ENCODE data around the gene GOLGA3.
"Not testable (repeated sequence)": the region's sequence is repeated elsewhere in the genome, so short reads cannot be mapped to it uniquely, and the experiment has no call there.

Gene GOLGA3

DNA sequence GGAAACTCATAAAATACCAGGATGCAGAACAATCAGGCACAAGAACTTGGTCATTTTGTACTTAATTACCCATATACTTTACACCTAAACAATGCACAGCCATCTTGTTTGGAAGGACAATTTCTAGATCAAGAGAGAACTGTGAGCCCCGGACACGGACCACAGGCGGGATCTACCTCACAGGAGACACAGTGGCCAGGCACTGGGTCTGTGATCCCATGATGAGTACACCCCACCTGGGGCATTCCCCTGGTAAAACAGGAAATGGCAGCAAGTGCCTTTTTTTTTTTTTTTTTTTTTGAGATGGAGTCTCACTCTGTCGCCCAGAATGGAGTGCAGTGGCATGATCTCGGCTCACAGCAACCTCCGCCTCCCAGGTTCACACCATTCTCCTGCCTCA, 15.2 kb downstream of the GOLGA3 start:
- DNase-seq: no peak

DNA sequence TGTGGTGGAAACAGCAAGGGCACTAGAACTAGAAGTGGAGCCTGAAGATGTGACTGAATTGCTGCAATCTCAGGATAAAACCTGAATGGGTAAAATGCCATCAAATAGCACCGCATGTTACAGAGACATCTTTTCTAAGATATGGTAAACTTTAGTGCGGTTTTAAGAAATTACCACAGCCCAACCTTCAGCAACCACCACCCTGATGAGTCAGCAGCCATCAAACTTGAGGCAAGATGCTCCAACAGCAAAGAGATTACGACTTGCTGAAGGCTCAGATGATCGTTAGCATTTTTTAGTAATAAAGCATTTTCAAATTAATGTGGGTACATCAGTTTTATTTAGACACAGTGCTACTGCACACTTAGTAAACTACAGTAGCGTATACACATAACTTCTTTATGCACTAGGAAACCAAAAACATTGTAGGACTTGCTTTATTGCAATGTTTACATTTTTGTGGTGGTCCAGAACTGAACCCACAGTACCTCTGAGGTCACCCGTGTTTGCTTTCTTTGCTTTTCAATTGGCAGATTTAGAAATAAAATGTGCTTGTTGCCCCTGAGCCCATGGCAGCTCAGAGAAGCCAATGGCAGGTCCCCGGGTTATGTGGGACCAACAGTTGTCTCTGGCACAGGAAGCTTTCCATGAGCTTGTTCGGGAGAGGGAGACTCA, 15.9 kb downstream of the GOLGA3 start:
- no peak for DNase-seq

DNA sequence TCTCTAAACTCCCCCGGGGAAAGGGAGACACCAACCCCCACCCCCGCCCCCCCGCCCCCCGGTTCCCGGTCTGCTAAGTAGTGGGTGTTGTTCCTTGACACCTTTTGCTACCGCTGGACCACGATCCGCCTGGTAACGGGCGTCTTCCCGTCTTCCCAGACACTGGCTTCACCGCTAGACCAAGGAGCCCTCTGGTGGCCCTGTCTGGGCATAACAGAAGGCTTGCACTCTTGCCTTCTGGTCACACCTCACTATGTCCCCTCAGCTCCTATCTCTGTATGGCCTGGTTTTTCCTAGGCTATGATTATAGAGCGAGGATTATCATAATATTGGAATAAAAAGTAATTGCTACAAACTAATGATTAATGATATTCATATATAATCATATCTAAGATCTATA, 19.3 kb downstream of the GOLGA3 start:
- not testable (repeated sequence) for DNase-seq

DNA sequence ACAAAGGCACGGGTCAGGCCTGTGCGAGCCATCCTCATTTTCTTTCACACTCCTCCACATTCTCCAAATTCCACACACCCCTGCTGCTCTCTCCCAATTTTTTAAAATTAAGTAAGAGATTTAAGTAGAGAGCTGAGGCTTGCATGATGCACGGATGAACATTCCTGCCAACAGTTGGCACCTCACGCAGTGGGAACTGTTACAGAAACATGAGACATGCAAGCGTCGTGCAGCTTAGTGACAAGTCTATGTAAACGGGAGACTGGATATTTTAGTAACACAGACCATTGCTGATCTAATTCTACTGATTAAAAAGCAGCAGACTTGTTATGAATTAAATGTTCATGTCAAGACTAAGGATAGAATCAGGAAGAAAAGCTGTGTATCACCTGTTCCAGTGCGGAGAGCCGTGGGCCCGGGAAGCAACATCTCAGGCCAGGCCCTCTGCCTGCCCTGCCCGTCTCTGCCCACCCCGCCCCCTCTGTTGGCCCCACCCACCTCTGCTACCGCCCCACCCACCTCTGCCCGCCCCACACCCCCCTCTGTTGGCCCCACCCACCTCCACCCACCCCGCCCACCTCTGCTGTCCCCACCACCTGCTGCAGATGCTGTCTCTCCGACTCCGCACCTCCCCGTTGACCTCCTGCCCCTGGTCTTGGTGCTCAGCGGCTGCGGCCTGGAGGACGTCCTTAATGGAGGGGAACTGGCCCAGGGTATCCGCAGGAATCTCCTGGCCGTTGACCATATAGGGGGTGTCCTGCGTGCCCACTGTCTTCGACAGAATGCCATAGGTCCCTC, 21.2 kb downstream of the GOLGA3 start:
- no peak for DNase-seq

DNA sequence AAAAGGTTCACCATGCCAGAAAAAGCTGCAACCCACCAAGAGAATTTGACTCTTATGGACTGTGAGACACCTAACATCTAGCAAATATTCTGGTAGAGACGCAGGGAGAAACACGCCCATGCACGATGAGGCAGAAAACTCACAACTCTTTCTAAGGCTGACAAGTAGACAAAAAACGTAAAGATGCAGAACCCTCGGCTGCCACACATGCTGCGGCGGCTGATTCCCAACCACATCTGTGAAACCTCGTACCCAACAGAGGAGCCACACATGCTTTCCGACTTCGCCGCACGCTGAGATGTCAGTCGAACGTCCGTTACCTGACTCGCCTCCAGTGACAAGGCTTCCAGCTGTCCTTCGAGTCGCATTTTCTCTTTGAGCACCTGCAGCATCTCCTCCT, 21.8 kb downstream of the GOLGA3 start:
- DNase-seq: no peak

DNA sequence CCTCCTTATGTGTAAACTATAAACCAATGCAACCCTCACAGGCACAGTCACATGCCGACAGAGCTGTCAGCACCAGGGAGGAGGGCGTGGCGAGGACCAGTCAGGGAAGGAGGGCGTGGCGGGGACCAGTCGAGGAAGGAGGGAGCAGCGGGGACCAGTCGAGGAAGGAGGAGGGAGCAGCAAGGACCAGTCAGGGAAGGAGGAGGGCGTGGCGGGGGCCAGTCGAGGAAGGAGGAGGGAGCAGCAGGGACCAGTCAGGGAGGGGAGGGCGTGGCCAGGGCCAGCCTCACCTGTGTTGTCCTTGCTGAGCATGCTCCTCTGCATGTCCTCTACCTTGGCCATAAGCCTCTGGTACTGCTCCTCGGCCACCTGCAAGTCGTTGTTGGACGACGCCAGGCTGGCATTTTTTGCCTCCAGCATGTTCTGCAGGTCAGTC, 24.2 kb downstream of the GOLGA3 start:
- DNase-seq: no peak

DNA sequence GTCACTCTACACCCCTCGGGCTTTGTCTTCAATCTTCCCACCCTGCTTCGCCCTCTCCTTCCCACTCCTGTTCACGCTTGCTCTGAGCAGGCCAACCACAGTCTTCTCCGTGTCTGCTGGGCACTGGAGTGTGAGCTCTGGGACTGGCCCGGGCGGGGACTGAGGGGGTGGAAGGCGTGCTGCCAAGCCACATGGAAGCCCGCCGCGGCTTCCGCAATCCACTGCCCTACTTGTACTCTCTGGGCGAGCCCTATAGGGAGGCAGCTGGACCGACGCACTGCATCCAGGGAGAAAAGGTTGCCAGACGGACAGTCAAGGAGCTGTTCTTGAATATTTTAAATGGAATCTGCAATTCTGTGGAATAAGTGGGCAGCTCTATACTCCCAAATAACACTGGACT, 24.8 kb downstream of the GOLGA3 start:
- DNase-seq: no peak

DNA sequence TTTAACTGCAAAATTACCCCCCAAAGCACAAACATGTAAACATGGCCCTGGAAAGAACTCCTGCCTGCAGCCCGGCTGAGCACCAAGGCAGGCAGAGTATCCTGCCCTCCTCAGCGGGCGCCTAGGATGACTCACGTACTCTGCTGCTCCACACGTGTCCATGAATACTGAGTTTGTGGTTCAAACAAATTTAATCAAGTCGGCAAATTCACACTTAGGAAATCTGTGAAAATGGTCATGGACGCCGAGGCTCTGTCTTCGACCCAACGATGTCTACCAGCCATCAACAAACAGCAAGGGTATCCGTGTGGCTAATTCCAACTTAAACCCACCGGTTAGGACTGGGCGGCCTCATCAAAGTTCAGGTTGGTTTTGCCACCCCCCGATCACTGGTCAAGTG, 25.5 kb downstream of the GOLGA3 start:
- no peak for DNase-seq

DNA sequence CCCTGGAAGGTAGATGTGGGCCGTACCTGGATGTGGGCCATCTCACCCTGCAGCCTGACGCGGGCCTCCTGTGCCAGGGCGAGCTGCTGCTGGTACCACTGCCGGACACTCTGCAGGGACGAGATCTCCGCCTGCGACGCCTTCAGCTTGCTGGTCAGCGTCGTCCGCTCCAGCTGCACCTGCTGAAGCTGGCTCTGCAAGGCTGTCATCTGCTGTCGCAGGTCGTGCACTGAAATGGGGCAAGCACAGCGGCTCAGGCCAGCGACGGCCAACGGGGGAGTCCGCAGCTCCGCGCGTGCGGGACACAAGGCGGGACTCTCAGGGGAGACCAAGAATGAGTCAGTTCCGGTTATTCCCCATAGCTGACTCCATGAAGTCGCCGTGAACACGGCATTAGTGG, 26.9 kb downstream of the GOLGA3 start:
- no peak for DNase-seq

DNA sequence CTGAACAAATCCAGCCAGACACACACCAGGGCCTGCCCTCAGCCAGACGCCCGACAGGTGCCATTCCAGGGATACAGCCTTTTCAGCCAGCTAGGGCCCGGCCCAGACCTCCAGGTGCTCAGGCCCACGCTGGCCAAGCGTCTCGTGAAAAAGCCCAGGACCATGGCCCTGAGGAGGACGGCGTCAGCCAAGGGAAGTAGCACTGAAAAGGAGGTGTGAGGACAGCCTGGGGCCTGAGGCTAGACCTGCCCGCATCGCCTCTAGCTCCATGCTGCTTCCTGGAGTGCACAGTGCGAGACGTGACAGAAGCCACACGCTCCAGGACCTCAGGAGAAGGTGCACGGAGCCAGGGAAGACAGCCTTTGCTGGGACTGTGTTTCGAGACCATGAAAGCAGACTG, 29.8 kb downstream of the GOLGA3 start:
- no peak for DNase-seq

DNA sequence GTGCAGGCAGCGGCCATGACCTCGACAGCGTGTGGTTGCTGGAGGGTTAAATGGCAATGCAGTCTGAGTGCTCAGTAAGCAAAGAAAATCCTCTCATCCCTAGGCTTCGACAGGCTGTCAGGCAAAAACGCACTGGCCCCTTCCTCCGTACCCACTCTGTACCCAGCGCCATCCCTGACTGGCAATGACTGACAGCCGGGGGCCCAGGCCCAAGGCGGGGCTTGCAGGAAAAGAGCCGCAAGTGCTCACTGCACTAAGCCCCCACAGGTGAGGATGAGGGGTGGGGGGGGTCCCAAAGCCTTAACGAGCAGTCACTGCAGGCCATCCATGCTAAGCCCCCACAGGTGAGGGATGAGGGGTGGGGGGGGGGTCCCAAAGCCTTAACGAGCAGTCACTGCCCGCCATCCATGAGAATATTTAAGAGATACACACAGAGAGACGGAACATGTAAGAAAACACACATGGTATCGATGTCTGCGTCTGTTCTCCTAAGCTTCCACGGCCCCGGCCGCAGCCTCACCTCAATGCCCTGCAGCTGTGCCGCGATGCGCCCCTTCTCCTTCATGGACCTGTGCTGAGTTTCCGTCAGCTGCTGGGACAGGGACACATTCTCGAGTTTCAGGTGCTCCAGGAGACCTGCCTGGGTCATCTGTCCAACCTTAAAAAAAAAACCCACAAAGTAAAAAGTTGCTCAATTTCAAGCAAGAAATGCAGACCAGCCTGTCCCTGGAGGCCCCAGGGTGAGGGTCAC, 30.7 kb downstream of the GOLGA3 start:
- DNase-seq: no peak

DNA sequence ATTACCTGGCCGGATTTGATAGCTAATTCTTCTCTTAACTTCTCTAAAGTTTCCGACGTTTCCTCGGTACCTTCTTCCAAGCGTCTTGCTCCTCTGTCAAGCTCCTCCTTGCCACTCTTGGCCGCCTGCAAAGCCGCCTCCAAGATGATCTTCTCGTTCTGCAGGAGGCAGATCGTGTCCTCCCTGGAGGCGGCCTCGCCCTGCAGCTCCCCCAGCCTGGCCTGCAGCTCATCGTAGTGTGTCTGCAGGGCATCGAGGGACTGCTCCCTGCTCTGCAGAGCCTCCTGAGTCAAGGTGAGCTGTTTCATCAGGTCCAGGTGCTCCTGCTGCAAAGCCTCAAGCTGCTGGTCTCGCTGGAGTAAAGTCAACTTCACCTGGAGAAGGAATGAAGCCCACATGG, 32.8 kb downstream of the GOLGA3 start:
- DNase-seq: no peak

DNA sequence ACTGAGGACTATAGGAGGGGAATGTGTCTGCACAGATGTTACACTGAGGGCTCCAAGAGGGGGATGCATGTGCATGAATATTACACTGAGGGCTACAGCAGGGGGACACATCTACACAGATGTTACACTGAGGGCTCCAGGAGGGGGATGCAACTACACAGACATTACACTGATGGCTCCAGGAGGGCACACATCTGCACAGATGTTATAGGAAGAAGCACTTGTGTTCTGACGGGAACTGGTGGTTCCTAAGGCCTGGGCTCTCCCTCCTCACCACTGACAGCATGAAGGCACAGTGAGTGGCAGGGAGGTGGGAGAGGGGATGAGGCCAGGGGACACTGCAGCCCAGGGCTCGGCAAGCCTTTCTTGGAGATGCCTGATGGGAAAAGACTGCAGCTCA, 36.7 kb downstream of the GOLGA3 start:
- not testable (repeated sequence) for DNase-seq

DNA sequence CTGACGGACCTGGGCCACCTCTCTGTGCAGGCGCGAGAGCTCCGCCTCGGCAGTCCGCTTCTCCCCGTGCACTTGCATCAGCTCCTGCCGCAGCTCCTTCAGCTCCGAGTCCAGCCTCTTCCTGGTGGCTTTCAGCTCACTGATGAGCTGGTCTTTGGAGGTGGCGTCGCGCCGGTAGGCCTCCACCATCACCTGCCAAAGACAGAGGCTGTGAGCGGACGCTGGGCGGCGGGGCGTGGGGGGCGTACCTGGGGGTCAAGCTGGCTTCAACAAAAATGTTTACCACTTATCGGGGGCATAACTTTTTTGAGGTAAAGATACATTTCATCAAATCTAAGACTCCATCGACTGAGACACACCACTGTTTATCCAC, 39.6 kb downstream of the GOLGA3 start:
- no peak for DNase-seq

DNA sequence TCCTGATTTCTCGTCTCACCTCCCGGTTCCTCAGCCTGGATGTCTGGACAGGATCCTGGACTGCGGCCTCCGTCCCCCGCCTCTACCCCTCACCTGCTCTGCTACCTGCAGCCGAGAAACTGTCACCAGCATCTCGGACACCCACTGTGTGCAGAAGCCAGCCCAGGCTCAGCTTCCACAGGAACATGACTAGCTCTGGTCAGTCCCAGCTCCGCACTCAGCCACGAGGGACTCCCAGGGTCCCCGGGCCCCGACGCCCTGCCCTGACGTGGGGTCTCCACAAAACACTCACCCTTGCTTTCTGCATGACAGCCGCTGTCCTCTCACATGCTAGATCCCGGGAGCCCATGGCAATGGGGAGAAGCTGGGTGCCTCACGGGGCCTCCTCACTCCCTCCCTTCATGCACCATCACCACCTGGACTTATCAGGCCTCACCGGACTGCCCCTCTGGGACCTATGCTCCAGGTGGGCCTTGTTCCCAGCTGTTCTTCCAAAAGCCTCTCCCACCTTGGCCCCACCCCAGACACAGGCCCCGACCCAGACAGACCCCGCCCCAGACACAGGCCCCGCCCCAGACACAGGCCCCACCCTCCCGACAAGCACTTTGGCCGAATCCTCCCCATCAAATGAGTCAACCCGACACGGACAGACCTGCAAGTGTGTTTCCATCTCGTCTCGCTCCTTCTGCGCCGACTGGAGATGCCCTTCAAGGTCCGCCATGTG, 40.1 kb downstream of the GOLGA3 start:
- no peak for DNase-seq

DNA sequence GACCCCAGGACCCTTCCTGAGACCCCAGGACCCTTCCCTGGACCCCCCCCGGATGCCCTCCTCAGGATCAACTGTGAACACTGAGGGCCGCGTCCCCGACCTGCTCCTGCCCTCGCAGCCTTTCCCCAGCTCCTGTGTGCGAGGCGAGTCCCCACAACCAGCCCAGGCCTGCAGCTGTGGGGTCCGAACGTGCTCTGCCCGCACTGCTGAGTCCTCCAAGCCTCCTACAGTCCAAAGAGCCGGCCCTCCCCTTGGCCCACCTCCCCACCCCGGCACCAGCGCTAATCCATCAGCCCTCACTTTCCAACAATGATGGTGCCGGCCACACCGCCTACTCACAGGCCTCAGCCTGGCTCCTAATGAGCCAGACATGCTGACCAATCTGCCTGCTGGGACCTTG, 40.8 kb downstream of the GOLGA3 start:
- DNase-seq: no peak

DNA sequence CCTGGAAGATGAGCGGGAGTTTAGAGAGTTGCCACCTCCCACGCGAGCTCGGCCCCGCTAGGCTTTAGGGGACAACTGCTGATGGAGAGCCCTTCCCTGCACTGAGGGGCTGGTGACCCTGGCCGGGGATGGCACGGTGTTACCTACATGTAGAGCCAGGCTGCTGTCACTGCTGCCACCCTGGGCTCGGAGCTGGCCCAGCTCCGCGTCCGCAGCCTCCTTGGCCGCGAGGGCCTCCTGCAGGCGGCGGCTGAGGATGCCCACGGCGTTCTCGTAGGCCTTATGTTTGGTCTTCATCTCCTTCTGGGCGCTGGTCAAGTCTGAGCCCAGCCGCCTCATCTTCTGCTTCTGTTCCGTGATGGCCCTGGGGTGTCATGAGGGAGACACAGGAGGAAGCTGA, 42.5 kb downstream of the GOLGA3 start:
- no peak for DNase-seq

DNA sequence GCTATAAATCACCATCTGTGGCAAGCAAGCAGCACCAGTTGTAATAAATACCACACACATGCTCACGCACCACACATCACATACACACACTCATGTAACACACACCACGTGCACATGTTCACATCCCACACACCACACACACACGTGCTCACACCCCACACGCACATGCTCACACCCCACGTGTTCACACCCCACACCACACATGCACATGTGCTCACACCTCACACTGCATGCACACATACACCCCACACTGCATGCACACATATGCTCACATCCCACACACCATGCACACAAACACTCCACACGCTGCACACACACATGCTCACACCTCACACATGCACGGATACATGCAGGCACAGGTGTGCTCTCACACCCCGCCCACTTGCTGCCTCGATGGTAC, 44.1 kb downstream of the GOLGA3 start:
- DNase-seq: no peak

DNA sequence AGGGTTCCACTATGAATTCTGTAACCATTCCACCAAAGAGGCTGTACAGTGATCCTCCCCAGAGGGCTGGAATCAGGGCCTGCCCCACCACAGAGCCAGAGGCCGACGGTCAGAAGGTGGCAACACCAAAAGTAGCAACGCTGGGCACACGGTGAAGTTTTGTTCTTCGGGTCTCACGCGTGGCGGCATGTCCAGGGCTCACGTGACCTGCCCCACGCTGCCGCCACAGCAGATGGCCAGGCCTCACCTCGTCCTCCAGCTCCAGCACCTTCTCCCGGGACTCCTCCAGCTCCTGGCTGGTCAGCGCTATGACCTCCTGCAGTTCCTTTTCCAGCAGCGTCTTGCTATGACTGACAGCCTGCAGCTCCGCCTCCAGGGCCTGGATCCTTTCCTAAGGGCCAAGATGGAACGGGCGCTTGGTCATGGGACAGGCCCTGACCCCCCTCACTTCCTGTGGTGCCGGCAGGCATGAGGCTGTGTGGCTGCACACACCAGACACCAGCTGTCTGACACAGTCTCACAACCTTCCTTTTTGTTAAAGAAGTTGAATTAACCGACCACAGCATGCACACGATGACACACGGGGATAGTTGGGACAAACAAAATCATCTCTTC, 44.6 kb downstream of the GOLGA3 start:
- DNase-seq: no peak

DNA sequence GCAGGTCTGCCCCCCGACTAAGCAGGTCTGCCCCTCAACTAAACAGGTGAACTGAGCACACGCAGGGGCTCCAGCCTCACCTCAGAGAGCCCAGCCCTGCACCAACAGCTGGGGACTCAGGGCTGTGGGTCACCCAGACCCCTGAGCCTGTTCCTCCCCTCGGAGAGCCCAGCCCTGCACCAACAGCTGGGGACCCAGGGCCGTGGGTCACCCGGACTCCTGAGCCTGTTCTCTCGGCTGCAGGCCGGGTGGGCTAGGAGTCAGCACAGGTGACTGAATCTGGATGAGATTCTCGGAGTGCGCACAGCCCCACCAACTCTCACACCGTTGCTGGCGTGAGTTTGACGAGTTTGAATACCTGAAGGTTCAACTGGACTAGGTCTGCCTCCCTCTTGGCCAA, 46.7 kb downstream of the GOLGA3 start:
- DNase-seq: no peak

DNA sequence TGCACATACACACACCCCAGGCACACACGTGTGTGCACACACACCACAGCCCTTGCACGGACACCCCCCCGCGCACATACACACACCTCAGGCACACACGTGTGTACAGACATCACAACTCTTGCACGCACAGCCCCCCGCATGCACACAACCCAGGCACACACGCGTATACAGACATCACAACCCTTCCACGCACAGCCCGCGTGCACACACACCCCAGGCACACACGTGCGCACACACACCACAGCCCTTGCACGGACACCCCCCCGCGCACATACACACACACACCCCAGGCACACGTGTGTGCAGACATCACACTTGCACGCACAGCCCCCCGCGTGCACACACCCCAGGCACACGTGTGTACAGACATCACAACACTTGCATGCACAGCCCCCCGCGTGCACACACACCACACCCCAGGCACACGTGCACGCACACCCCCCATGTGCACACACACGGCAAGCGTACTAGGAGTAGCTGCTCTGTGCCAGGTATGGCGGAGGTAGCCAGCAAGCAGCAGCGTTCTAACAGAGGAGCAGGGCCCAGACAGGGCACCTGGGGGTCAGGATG, 48.8 kb downstream of the GOLGA3 start:
- no peak for DNase-seq

DNA sequence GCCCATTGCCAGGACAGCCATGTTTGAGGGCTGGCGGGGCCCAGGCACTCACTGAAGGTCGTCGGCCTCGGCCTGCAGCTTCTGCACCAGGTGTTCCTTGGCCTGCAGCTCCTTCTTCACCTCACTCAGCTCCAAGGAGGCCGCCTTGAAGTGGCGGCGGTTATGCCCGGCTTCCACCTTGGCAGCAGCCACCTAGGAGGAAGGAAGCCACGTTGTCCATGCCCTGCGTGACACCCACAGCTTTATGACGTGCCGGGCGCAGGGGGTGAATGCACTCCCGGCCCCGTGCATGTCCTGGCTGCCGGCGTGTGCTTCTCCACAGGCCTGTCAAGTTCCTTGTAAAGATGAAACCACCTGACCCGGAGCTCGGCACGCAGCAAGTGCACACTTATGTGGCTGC, 51.1 kb downstream of the GOLGA3 start:
- no peak for DNase-seq
